Left colon (tissue), 2 donors: Measurements from ENCODE around the gene KRT75. TPM values are rescaled to one million over a fixed set of nuclear protein-coding genes. Genes with fewer than 3 reads are reported as not detected.
A peak's percentile ranks its signal among the peaks of the same experiment; 100 is the strongest.

Experiments
- ATAC-seq: fragments of 200-7000 bp; cut with Tn5 transposase; one replicate; pipeline ENCODE4 v1.9.1; 2020; ENCODE audit warnings: mild to moderate bottlenecking, moderate library complexity
- DNase-seq, 2 donors: peaks; one replicate each; pipeline ENCODE4 v3.0.0-alpha.2; 2020
- intact Hi-C, 2 donors: fragments of 100-400 bp; cut with DNase I in 1 of 2; cut with micrococcal nuclease in 1 of 2; formaldehyde crosslinking; loops; one replicate each; pipeline versions ENCODE4 v1.11.2 to v1.14.0; 2022; cut with DNase I, micrococcal nuclease
- total RNA-seq, 2 donors: library from RNA; stranded (reverse); fragmentation: NEBNext Ultra II Directional; extraction: Animal tissue kit (Norgen Biotek cat#: 25700); gene quantifications; one replicate each; pipeline ENCODE4 v1.2.1, GENCODE V29; 2021
- donor health status: DM: no; HTN: no; CAD: no.
- donor health status: DM: yes; HTN: yes; CAD: no.

Gene KRT75
- total RNA-seq, 2 donors from 2014 or later = not detected

DNA sequence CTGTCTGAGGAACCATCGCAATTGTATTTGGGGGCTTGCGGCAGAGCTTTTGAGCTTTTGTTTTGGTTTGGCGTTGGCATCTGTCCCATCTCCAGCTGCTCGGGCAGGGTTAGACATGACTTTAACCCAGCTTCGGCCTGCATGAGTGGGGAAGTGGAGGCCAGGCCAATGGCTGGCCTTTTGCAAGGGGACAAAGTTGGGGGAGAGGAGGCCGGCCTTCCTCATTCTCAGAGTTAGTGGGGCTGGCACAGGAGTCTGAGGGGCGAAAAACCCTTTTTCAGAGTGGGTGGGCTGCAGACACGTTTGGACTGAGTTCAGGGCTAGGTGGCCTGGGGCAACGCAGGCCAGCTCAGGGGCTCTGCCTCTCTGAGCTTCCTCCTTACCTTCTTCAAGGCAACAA lies 33.3 kb downstream of the KRT75 start:
- DNase-seq (no peak), ATAC-seq (no peak)
- intact Hi-C loops = no loop called here

GRCh38 chr12:52399756-52400155 lies 34.4 kb downstream of the KRT75 start:
- ATAC-seq = no peak
- intact Hi-C loops = no loop called here
- no peak for DNase-seq

GRCh38 chr12:52398176-52398575 lies 36.0 kb downstream of the KRT75 start:
- intact Hi-C loops = no loop called here
- no peak for ATAC-seq
- no peak for DNase-seq

DNA sequence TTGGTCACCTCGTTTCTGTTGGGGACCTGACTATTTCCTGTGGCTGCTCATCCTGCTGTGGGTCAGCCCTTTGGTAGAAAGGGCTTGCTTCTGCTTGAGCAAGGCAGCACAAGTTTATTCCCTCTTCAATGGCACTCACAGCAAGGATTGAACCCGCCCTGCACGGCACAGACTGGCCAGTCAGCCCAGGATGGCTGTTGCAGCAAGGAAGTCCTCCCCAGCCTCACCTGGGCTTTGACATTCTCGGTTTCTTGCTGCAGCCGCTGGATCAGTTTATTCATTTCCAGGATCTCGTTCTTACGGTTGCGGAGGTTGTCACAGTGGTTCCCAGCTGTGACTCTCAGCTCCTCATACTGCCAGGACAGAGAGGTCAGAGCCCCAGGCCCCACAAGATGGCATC lies 37.5 kb downstream of the KRT75 start:
- intact Hi-C loops = no loop called here
- ATAC-seq (no peak), DNase-seq (no peak)

DNA sequence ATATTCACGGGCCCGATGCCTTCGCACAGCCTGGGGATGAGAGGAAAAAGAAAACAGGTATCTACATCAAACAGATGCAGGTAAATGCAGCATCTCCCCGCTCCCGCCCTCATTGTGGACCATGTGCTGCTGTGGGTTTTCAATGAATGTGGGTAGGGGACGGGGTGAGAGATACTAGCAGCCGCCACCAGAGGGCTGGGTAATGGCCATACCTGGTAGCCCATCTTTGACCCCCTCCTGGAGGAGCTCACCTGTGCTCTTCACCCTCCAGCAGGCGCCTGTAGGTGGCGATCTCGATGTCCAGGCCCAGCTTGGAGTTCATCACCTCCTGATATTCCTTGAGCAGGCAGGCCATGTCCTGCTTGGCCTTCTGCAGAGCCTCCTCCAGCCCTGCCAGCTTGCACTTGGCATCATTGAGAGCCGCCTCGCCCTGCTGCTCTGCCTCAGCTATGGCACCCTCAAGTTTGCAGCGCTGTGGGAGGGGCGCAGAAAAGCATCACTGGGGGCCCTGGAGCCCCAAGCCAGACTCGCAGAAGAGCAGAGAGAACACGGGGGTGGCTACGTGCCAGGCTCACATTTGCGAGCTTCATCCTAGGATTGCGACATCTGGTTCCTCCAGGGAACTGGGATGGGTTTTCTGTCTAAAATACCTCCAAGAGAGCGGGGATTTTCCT lies 38.3 kb downstream of the KRT75 start:
- ATAC-seq = peak; percentile 42
- intact Hi-C loops = no loop called here
- peak in 1 of 2 donors; percentile 24 for DNase-seq

DNA sequence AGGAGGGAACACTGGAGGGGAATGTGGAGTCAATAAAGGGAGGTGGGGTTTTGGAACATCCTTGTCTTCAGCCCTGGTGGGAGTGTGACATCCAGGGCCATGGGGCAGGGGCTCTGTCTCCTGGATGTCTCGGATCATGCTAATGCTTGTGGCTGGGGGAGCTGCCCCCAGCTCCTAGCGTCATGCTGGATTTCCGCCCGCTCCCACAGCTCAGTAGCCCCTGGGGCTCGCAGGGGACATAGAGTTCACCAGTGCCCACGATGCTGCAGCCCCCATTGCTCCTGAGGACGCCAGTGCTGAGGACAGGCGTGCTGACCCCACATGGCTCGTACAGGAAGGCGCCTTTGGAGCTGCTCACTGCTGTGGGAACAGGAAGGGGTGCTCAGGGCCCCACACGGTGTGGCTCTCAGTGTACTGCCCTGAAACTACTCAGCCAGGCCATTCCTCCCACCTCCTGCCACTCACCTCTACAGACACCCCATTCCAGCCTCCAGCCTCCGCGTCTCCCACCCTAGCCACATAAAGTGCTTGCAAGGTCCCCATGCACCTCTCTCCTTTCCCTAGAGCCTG lies 39.2 kb downstream of the KRT75 start:
- no peak for DNase-seq
- intact Hi-C loops = loop anchor here in 1 of 2 donors (5.0 kb wide), 1 partner anchor 112 kb away; no protein-coding TSS in a partner anchor
- ATAC-seq = no peak

- ATAC-seq (no peak), DNase-seq (no peak)
- intact Hi-C loops = loop anchor here in 1 of 2 donors (5.0 kb wide), 1 partner anchor 115 kb away; no protein-coding TSS in a partner anchor
Measured at GRCh38 chr12:52392465-52393007, 41.6 kb downstream of the KRT75 start.

DNA sequence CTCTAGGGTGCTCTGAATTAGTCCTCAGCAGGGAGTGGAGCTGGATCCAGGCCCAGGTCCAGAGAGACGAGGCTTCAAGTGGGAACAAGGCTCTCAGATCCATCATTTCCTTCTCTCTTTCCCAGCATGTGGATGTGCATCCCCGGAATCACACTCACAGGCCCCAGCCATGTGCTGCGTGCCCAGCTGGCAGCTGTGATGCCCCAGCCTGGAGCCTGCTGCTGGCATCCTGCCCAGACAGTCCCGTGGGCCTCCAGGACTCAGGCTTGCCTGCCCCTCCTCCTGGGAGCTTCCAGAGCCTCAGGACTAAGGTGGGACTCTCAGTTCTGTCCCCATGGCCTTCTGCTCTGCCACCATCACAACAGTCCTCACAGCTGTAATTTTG lies 42.6 kb downstream of the KRT75 start:
- intact Hi-C loops = loop anchor here in 1 of 2 donors (5.0 kb wide), 1 partner anchor 116 kb away; no protein-coding TSS in a partner anchor

DNA sequence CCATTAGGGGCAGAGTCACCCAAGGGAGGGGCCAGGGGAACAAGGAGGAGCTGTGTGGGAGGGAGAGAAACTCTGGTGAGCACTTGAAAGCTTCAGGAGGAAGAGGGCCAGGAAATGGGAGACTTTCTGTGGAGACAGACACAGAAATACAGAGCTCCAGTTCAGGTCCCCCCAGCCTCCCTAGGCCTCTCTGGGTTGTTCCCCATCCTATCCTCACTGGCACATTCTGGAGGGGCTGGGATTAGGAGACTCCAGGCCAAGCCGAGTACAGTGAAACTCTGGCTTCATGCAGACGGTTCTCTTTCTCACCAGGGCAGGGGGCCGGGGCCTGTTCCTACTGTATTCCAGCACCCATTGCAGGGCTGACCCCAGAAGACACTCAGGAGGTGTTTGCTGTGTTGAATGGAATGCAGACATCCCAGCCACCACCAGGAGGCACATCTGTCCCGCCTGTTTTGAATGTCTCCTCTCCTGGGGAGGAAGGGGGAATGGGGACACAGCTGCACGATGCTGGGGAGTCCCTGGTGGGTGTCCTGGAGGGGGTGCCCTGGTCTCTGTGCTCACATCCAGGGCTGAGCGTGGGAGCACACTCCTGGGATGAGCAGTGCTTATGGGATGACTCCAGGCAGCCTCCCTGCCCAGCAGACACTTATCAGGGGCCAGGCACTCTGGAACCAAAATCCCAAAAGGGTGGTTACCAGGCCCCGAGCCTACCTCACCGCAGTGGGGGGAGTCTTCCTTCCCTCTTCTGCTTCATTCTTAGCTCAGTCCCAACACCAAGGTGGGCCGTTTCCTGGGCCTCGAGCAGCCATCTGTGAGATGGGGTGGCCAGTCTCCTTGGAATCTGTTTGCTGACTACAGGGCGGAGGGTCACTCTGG lies 43.2 kb downstream of the KRT75 start:
- ATAC-seq (peak; percentile 58), DNase-seq (peak in 1 of 2 donors; percentile 22)
- intact Hi-C loops = loop anchor here in 1 of 2 donors (5.0 kb wide), 1 partner anchor 116 kb away; no protein-coding TSS in a partner anchor

More for the DNA sequence above, 42.6 kb downstream of the KRT75 start:
- ATAC-seq (peak; percentile 55), DNase-seq (peak; percentile 36 to 59)

- intact Hi-C loops = loop anchor here in 1 of 2 donors (5.0 kb wide), 1 partner anchor 118 kb away; no protein-coding TSS in a partner anchor
- ATAC-seq (no peak), DNase-seq (no peak)
Measured at GRCh38 chr12:52389313-52390207, 44.6 kb downstream of the KRT75 start.

- no peak for ATAC-seq
- intact Hi-C loops = no loop called here
- DNase-seq = no peak
Measured at GRCh38 chr12:52387859-52388258, 46.3 kb downstream of the KRT75 start.

DNA sequence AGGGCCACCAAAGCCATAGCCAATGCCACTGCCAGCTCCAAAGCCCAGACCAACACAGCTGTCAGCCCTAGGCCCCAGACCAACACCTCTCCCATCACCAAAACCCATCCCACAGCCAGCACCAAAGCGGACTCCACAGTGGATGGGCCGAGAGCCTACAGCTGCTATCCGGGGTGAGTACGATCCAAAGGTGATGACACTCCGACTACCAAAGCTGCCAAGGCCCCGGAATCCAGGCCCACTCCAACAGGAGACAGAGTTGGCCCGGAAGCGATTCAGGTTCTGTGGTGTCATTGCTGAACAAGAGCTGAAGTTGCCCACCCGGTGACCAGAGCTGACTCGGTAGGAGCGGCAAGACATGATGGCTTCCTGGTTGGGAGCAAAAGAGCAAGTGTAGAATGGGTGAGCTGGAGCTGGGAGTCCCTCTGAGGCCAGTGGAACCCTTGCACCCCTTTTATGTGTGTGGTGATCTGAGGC lies 48.9 kb downstream of the KRT75 start, which contains the start of gene KRT84:
Gene KRT84, minus strand, starts transcription at position 427 of the 477 bp plus-strand sequence. Its CDS starts 67 bp downstream, at position 360.
- DNase-seq = no peak
- ATAC-seq = no peak
- intact Hi-C loops = no loop called here

- DNase-seq (no peak), ATAC-seq (no peak)
- intact Hi-C loops = no loop called here
Measured at GRCh38 chr12:52383331-52383730, 50.8 kb downstream of the KRT75 start.

GRCh38 chr12:52382854-52383253 lies 51.3 kb downstream of the KRT75 start:
- ATAC-seq = no peak
- DNase-seq = no peak
- intact Hi-C loops = no loop called here

DNA sequence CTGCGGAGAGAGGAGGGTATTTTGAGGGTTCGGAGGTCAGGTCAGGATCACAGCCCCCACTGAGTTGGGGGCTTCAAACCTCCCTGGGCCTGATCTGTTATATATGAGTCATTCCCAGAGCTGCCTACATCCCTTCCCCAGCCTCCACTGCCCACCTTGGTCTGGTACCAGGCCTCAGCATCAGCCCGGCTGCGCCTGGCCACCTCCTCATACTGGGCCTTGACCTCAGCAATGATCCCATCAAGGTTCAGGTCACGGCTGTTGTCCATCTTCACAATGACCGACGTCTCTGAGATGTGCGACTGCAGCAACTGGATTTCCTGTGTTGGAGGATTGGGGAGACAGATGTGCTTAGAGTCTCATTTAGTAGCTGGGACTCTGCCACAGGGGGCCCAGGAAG lies 53.0 kb downstream of the KRT75 start:
- ATAC-seq (no peak), DNase-seq (no peak)
- intact Hi-C loops = no loop called here

DNA sequence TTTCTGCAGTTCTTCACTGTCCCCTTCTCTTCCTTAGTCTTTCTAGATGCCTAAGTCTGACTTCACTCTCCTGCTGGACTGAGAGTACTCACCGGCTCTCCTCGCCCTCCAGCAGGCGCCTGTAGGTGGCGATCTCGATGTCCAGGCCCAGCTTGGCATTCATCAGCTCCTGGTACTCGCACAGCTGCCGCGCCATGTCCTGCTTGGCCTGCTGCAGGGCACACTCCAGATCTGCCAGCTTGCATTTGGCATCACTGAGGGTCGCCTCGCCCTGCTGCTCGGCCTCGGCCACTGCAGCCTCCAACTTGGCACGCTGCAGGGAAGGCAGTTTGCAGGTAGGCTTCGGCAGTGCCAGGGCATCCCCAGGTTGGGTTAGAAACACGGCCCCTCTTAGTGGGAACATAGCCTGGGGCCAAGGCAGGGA lies 53.9 kb downstream of the KRT75 start:
- intact Hi-C loops = no loop called here

GRCh38 chr12:52379536-52379935 lies 54.6 kb downstream of the KRT75 start:
- intact Hi-C loops = loop anchor here in 1 of 2 donors (10.0 kb wide), 1 partner anchor 125 kb away; no protein-coding TSS in a partner anchor
- DNase-seq (no peak), ATAC-seq (no peak)

More for the DNA sequence above, 53.9 kb downstream of the KRT75 start:
- ATAC-seq (peak; percentile 55), DNase-seq (peak in 1 of 2 donors; percentile 50)

GRCh38 chr12:52378091-52378490 lies 56.1 kb downstream of the KRT75 start:
- ATAC-seq = no peak
- no peak for DNase-seq
- intact Hi-C loops = loop anchor here in 1 of 2 donors (10.0 kb wide), 1 partner anchor 127 kb away; no protein-coding TSS in a partner anchor
